Islet precursor cell (in vitro differentiated cells): Measurements from ENCODE around the gene C2CD5.
"Not testable (repeated sequence)": the region's sequence is repeated elsewhere in the genome, so short reads cannot be mapped to it uniquely, and the experiment has no call there.

Experiments used
- DNase-seq: peaks from one replicate; pipeline ENCODE4 v3.0.0-alpha.2; 2018

Gene C2CD5

GRCh38 chr12:22544038-22544979, at the start of gene C2CD5:
Gene C2CD5, minus strand, starts transcription at chr12:22544542. Its CDS starts 392 bp downstream, at chr12:22544150.
- peak; percentile 99 for DNase-seq

- DNase-seq = no peak
Observed at GRCh38 chr12:22593864-22594263, 49.5 kb upstream of the C2CD5 start.

GRCh38 chr12:22588817-22589216, 44.5 kb upstream of the C2CD5 start:
- DNase-seq = no peak

DNA sequence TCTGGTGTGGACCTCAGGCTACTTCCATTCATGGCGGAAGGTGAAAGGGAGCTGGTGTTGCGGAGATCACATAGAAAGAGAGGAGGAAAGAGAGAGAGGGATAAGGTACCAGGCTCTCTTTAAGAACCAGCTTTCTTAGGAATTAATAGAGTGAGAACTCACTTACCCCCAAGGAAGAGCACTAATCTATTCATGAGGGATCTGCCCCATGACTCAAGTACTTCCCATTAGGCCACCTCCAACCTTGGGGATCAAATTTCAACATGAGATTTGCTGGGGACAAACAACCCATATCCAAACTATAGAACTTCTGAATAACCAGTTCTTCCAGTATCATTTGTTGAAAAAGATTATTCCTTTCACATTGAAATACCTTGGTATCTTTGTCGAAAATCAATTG, 34.0 kb upstream of the C2CD5 start:
- DNase-seq = no peak

- no peak for DNase-seq
Observed at GRCh38 chr12:22577667-22578066, 33.3 kb upstream of the C2CD5 start.

DNA sequence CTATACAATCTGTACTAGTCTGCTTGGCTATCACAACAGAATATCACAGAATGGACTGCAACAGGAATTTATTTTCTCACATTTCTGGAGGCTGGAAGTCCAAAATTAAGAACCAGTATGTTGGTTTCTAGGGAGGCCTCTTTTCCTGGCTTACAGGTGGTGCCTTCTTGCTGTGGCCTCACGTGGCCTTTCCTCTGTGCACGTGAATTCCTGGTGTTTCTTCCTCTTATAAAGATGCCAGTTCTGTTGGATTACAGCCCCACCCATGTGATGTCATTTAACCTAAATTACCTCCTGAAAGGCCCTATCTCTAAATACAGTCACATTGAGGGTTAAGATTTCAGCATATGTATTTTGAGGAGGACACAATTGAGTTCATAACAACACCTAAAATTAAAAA, 32.1 kb upstream of the C2CD5 start:
- no peak for DNase-seq

DNA sequence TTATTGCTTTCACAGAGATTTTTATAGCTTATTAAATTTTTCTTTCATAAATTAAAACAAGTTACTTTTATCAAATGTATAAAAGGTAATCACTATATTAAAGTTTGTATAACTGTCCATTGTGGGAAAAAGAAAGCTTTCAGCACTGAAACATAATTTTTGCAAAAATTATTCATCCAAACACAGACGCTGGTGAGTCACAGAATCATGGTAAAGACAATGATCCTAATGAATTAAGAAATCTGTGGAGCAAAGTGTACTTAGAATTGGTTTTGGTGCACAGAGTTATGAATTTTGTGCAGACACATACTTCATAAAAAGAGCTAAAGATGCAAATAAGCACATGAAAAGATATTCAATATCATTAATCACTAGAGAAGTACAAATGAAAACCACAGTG, 31.7 kb upstream of the C2CD5 start:
- DNase-seq = no peak

DNA sequence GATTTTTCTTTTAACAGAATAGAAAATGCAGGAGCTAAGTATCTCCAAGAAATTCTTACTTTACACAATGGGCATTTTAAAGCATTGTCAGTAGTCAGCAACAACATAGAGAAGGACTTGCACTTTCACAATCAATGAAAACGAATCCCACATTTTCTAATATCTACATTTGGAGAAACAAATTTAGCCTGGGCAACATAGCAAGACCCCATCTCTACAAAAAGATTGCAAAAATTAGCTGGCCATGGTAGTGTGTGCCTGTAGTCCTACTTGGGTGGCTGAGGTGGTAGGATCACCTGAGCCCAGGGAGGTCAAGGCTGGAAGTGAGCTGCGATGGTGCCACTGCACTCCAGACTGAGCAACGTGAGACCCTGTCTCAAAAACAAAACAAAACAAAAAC, 30.6 kb upstream of the C2CD5 start:
- no peak for DNase-seq

DNA sequence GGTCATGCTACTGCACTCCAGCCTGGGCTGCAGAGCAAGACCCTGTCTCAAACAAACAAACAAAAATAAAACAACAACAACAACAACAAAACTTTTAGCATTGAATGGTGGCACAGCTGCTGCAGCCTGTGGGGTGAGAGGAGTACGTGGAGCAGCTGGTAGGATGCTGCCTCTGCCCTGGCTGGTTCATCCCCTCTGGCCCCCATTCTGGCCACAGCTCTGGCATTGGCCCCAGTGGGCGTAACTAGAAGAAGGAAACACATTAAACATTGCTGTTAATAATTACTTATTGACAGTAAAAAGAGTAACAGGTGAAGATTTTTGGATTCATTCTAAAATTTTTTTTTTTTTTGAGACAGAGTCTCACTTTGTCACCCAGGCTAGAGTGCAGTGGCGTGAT, 28.8 kb upstream of the C2CD5 start:
- DNase-seq = no peak

DNA sequence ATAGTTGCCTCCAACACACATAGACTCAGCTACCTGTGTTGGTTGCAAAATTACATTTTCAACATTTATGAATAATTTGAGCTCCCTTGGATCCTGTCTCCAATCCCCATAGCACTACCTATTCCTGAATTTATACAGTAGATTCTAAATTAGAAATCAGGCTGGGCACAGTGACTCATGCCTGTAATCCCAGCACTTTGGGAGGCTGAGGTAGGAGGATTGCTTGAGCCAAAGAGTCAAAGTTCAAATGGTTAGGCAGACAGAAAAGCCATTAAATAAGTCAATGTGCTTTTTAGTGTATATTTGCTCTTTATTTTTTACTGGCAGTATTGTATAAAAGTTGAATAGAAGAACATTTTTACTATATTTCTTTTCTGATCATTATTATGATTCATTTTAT, 24.9 kb upstream of the C2CD5 start:
- no peak for DNase-seq

GRCh38 chr12:22562036-22563028, 18.0 kb upstream of the C2CD5 start:
- no peak for DNase-seq

DNA sequence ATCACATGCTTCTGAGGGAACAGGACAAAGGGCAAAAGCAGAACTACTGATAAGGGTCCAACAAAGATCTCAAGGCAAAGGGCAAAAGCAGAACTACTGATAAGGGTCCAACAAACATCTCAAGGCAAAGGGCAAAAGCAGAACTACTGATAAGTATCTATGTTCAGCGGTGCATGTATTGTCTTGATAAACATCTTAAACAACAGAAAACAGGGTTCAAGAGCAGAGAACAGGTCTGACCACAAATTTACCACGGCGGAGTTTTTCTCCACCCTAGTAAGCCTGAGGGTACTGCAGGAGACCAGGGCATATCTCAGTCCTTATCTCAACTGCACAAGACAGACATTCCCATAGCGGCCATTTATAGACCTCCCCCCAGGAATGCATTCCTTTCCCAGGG, 10.4 kb upstream of the C2CD5 start:
- not testable (repeated sequence) for DNase-seq

DNA sequence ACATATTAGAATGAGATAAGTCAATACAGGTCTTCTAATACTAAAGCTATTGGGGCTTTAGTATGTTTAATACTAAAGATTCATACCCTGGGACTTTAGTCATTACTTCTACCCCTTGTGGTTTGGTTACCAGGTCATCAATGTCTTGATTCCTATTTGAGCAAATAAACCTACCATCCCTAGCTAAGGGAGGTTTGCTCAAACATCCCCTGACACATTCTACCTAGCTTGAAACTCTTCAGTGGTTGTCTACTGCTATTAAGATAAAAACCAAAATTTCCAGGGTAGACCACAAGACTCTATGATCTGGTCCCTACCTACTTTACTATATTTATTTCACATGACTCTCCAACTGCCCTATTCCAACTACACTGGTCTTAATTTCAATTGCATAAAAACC, 7.3 kb upstream of the C2CD5 start:
- DNase-seq = no peak

DNA sequence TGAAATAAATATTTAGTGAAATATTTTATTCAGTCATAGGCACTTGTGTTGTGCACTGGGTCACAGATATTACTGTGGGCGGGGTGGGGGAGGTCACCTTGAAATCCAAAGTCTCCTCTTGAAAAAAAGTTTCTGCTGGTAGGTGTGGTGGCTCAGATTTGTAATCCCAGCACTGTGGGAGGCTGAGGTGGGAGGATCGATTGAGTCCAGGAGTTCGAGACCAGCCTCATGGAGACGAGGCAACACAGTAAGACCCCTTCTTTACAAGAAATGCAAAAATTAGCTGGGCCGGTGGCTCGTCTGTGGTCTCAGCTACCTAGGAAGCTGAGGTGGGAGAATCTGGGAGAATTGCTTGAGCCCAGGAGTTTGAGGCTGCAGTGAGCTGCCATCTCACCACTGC, 913 bp upstream of the C2CD5 start:
- DNase-seq = no peak

GRCh38 chr12:22543246-22544037, 900 bp downstream of the C2CD5 start:
- DNase-seq = peak; percentile 79

DNA sequence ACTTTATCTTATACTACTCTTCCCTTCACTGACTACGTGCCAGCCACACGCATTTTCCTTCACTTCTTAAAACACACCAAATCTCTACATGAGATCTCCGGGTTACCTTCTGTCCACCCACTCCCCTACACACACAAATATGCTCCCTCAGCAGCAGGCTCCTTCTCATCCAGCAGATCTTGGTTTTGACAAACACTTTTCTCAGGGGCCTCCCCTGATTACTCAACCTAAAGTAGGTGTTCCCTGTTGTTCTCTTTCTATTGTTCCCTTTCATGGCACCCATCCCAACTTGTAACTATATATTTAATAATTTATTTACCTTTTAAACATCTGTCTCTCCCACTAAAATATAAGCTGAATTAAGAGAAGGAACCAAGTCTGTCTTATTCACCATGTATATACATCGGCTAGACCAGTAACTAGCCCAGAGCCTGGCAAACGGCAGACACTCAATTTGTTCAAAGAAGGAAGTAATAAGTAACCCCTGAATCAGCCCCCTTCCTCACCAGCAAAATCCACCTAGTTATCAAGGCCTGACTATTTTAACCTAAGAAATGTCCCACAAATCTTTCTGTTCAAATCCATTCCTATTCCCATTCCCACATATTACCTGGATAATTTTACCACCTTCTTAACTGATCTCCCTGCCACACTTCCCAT, 2.7 kb downstream of the C2CD5 start:
- no peak for DNase-seq

GRCh38 chr12:22539055-22539454, 5.3 kb downstream of the C2CD5 start:
- no peak for DNase-seq

DNA sequence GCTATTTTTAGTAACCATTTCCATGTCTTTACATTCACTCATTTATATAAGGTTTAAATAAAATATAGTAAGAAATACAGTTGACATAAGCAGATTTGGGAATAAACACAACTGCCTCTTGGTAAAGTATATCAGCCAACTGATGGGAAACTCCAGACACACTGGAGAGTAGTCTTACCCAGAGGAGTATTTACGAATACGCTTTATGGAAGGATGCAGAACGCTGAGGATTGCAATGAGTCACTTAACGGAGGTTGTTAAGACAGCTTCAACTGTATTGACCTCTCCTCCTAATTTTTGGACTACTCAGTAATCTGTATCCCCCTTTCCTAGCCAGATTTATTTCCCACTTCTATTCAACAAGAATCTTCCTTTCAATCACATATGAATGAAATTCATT, 6.0 kb downstream of the C2CD5 start:
- DNase-seq = no peak

GRCh38 chr12:22536971-22537544, 7.3 kb downstream of the C2CD5 start:
- no peak for DNase-seq

- DNase-seq = no peak
Observed at GRCh38 chr12:22536346-22536945, 7.9 kb downstream of the C2CD5 start.

- no peak for DNase-seq
Observed at GRCh38 chr12:22535478-22535877, 8.9 kb downstream of the C2CD5 start.
